ENCODE measurements around the gene TTPAL.

GRCh38 chr20:44459271-44459670 lies 16.4 kb upstream of the TTPAL start:
- no peak for TF ChIP-seq CTCF (IDR thresholded peaks at IDR 0.05)
- TF ChIP-seq POLR2A (IDR thresholded peaks at IDR 0.05), result no peak

Measured in esophagus squamous epithelium (tissue), 4 donors.